PFSK-1 (cell line): ENCODE results near the gene MS4A4A.

ENCODE experiments used
- FOXP2 ChIP-seq: optimal IDR thresholded peaks from 2 replicates; pipeline ENCODE3; 2011; ENCODE audit warnings: borderline replicate concordance, control low read depth, inconsistent platforms; ENCODE audit not compliant: insufficient read depth; ENCODE audit errors: extremely low read length, extremely low read depth
- POLR2AphosphoS5 ChIP-seq: IDR thresholded peaks from 2 replicates; pipeline ENCODE4 v1.6.1; 2012; ENCODE audit warnings: low read depth, mild to moderate bottlenecking, control low read depth, low read length, moderate library complexity
- SIN3A ChIP-seq: IDR thresholded peaks from 2 replicates; pipeline ENCODE4 v1.6.1; 2012; ENCODE audit warnings: mild to moderate bottlenecking, low read length, moderate library complexity, borderline replicate concordance; ENCODE audit not compliant: insufficient read depth
- TAF1 ChIP-seq: IDR thresholded peaks from 2 replicates; pipeline ENCODE4 v1.6.1; 2012; ENCODE audit warnings: low read length, control low read depth, borderline replicate concordance; ENCODE audit not compliant: insufficient read depth
- TF ChIP-seq, protein P1 (sequence below), 2 experiments: IDR thresholded peaks; 2 replicates each; pipeline versions ENCODE4 v1.6.1 to v1.8.0; 2011 to 2012; ENCODE audit warnings: low read depth in 2 of 2, low read length in 2 of 2, control low read depth in 1 of 2, inconsistent platforms in 1 of 2, mild to moderate bottlenecking in 1 of 2, moderate library complexity in 1 of 2; ENCODE audit not compliant: insufficient read depth in 1 of 2

Gene MS4A4A

DNA sequence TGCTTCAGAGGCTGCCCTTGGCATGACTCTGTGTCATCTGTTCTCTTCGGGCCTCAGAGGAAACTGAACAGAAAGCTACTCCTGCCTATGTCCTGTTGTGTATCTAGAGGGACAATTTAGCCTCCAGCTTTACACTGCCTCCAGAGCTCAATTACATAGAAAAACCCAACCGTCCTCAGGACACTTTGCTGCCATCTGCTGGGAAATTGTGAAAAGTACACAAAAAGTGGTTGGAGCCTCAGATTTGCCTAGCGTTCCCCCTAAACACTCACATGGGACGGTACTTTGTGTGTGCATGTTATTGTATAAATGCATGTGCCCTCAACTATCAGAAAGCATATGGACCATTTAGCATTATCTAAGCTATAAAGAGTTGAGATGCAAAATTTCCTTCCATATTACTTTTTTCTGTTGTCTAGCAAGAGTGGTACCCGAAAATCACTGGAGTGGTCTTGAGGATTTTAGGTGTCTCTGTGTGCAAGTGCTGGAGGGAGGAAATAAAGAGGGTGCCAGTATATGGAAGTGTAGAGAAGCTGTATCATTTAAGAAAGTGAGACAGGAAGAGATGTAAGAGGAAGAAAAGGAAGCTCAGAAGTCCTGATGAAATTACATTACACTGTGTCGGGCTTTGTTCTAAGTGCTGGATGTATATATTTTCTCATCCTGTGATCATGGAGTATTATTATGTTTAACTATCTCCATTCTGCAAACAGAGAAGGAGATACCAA is 28.8 kb upstream of the MS4A4A start:
- TF ChIP-seq POLR2AphosphoS5 (no peak), SIN3A (no peak), TAF1 (no peak), FOXP2 (no peak)
- TF ChIP-seq, protein P1, sequence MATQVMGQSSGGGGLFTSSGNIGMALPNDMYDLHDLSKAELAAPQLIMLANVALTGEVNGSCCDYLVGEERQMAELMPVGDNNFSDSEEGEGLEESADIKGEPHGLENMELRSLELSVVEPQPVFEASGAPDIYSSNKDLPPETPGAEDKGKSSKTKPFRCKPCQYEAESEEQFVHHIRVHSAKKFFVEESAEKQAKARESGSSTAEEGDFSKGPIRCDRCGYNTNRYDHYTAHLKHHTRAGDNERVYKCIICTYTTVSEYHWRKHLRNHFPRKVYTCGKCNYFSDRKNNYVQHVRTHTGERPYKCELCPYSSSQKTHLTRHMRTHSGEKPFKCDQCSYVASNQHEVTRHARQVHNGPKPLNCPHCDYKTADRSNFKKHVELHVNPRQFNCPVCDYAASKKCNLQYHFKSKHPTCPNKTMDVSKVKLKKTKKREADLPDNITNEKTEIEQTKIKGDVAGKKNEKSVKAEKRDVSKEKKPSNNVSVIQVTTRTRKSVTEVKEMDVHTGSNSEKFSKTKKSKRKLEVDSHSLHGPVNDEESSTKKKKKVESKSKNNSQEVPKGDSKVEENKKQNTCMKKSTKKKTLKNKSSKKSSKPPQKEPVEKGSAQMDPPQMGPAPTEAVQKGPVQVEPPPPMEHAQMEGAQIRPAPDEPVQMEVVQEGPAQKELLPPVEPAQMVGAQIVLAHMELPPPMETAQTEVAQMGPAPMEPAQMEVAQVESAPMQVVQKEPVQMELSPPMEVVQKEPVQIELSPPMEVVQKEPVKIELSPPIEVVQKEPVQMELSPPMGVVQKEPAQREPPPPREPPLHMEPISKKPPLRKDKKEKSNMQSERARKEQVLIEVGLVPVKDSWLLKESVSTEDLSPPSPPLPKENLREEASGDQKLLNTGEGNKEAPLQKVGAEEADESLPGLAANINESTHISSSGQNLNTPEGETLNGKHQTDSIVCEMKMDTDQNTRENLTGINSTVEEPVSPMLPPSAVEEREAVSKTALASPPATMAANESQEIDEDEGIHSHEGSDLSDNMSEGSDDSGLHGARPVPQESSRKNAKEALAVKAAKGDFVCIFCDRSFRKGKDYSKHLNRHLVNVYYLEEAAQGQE (IDR thresholded peaks at IDR 0.05; ENCODE audit: insufficient read depth in 1 of 2, low read depth in 2 of 2, low read length in 2 of 2), result no peak

DNA sequence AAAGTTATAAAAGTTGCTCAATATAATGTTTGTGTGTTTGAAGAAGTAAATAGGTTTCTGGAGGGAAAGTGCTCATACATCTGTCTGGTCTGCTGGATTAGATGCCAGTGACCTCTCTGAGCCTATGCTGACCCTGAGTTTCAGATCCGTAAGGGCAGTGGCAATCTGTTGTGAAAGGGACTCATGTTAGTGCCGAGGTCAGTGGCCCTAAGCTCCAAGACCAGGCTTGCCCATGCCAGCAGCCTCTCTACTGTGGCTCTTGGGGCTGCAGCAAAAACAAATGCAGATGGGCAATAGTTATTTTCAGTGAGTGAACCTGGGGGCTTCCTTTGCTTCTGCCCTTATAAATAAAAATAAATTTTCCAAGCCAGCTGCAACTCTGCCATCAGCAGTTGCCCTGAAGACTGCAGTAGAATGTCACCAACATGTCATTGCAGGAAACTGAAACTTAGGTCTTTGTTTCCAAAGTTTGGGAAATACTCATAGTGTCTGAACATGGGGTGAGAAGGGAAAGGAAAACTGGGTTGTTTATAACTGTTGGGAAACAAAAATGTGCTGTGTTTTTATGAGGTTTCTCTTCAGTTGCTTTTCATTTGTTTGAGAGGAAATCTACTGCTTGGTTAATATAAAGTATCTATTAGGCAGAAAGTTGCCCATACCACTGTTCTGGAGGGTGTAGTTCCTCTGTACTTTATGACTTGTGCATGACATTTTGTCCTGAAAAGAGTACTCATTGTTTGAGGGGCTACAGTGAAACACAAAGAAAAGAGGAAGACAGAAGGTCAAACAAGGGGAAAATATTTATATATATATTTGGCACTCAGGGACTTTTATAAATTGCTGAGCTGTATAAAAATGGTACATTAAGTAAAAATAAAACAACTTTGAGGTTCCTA is 28.0 kb upstream of the MS4A4A start:
- TF ChIP-seq, protein P1 (IDR thresholded peaks at IDR 0.05; ENCODE audit: insufficient read depth in 1 of 2, low read depth in 2 of 2, low read length in 2 of 2), result no peak
- TF ChIP-seq FOXP2 (no peak), SIN3A (no peak), TAF1 (no peak), POLR2AphosphoS5 (no peak)

GRCh38 chr11:60257956-60258722 is 22.3 kb upstream of the MS4A4A start:
- TF ChIP-seq POLR2AphosphoS5 (no peak), TAF1 (no peak), SIN3A (no peak), FOXP2 (no peak)
- TF ChIP-seq, protein P1 (IDR thresholded peaks at IDR 0.05; ENCODE audit: insufficient read depth in 1 of 2, low read depth in 2 of 2, low read length in 2 of 2), result no peak

GRCh38 chr11:60261014-60261413 is 19.5 kb upstream of the MS4A4A start:
- TF ChIP-seq FOXP2, result no peak
- TF ChIP-seq, protein P1 (IDR thresholded peaks at IDR 0.05; ENCODE audit: insufficient read depth in 1 of 2, low read depth in 2 of 2, low read length in 2 of 2), result no peak
- no peak for TF ChIP-seq POLR2AphosphoS5
- TF ChIP-seq TAF1, result no peak
